Upper lobe of left lung (tissue), 6 donors: ENCODE results near the gene DOK1. TPM values are rescaled to one million over a fixed set of nuclear protein-coding genes. Genes with fewer than 3 reads are reported as not detected.

ENCODE experiments used
- ATAC-seq, 2 donors: fragments of 200-7000 bp; cut with Tn5 transposase; one replicate each; pipeline ENCODE4 v1.9.1; 2022; ENCODE audit warnings: mild to moderate bottlenecking in 2 of 2, moderate library complexity in 2 of 2; ENCODE audit not compliant: low FRiP score in 2 of 2
- DNase-seq, 2 donors: peaks; one replicate each; pipeline ENCODE4 v3.0.0-alpha.2; 2019 to 2020
- H3K27ac ChIP-seq, 4 donors: fragments of 200-600 bp; sonication (generic); one replicate each; pipeline ENCODE4 v1.5.1; 2016 to 2019
- H3K27me3 ChIP-seq, 4 donors: fragments of 200-600 bp; sonication (generic); one replicate each; pipeline ENCODE4 v1.5.1; 2017 to 2019
- H3K36me3 ChIP-seq, 4 donors: fragments of 200-600 bp; sonication (generic); one replicate each; pipeline ENCODE4 v1.5.1; 2016 to 2019
- H3K4me1 ChIP-seq, 4 donors: fragments of 200-600 bp; sonication (generic); one replicate each; pipeline ENCODE4 v1.5.1; 2018 to 2019
- H3K4me3 ChIP-seq, 4 donors: fragments of 200-600 bp; sonication (generic); one replicate each; pipeline ENCODE4 v1.5.1; 2017 to 2019; ENCODE audit warnings: mild to moderate bottlenecking in 2 of 4, moderate library complexity in 1 of 4
- H3K9me3 ChIP-seq, 4 donors: fragments of 200-600 bp; sonication (generic); one replicate each; pipeline ENCODE4 v1.5.1; 2018 to 2019
- EP300 ChIP-seq, 4 donors: sonication (generic); formaldehyde crosslinking; IDR thresholded peaks; one replicate each; pipeline ENCODE4 v1.5.1; 2017; ENCODE audit warnings: antibody characterized with exemption in 4 of 4, control low read depth in 2 of 4
- POLR2A ChIP-seq, 4 donors: fragments of 450-650 bp; IDR thresholded peaks; one replicate each; pipeline ENCODE4 v1.5.1; 2016 to 2017; ENCODE audit warnings: antibody characterized with exemption in 4 of 4, mild to moderate bottlenecking in 2 of 4
- POLR2AphosphoS5 ChIP-seq, 2 donors: sonication (generic); formaldehyde crosslinking; IDR thresholded peaks; one replicate each; pipeline ENCODE4 v1.5.1; 2017; ENCODE audit warnings: antibody characterized with exemption in 2 of 2
- WGBS, 2 donors: methylation state at CpG; one replicate each; pipeline ENCODE4 v1.1.5; 2017 to 2018; 5-methylcytosine and 5-hydroxymethylcytosine counted together
- total RNA-seq, 6 donors: library from RNA; depleted of rRNA in 4 of 6; stranded (reverse); fragments of >200 nt in 4 of 6; gene quantifications; one replicate each; pipeline versions ENCODE4 v1.1.0 to v1.2.1, GENCODE V29; 2016 to 2021
- TF ChIP-seq, protein P1 (sequence below), 6 experiments: fragments of 450-650 bp in 4 of 6; fragments of 200-600 bp in 2 of 6; sonication (generic) in 2 of 6; IDR thresholded peaks; one replicate each; pipeline ENCODE4 v1.5.1; 2016 to 2019; ENCODE audit warnings: antibody characterized with exemption in 6 of 6
- donor health status: DM: no; HTN: no; CAD: no; lungs with moderate emphysema.
- donor health status: DM: no; HTN: yes; CAD: no; lungs with severe emphysema.

DOK1 gene
- total RNA-seq, 6 donors from 2014 or later, result 13.7 to 49.2 (median 38.0) TPM

DNA sequence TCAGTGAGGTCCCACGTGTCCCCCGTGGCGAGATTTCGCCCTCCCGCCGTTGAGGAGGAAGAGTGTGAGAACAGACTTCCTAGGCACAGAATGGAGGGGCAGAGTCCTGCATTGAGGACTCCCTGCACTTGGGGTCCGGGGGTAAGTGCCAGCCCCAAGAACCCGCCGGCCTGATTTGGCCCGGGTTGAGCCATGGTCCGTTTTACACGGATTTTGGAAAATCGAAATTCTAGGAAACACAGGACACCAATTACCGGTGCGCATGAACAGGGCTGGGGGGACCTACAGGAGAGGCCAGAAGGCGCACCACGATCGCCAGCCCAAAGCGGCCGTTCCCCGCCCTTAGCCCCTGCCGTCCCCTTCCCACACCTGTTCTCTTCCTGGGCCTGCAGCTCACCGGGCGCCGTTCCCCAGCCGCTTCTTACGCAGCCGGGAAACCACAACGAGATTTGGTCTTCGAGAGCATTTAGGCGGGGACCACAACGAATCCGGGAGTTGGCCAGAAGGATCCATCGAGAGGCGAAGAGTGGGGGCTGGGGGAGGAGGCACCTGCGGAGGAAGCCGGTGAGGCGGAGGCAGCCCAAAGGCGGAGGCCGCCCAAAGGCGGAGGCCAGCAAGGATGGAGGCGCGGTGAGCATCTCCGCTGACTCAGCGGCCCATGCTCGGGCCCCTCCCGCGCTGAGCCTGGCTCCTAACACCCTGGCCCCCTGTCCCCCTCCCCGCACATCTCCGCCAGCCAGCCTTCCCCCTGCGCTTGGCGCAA lies 40.7 kb upstream of the DOK1 start:
- Histone ChIP-seq H3K36me3 (no peaks in the 10 kb centered on the region), H3K4me1 (peaks cover 25 to 31% (median 29%) of the 10 kb centered on the region in 4 donors), H3K9me3 (no peaks in the 10 kb centered on the region), H3K27ac (no peak overlapping the region), H3K27me3 (peaks cover 6 to 62% (median 44%) of the 10 kb centered on the region in 4 donors), H3K4me3 (peak overlapping the region in 1 of 4 donors; percentile 5)
- peak; percentile 31 to 46 for TF ChIP-seq POLR2AphosphoS5 (IDR thresholded peaks at IDR 0.05)
- TF ChIP-seq EP300 (IDR thresholded peaks at IDR 0.05), result no peak
- ATAC-seq, result no peak
- WGBS, 2 donors, result 9 to 11% methylated on average over 32 to 46 of the region's 52 CpGs
- peak in 1 of 2 donors; percentile 72 for DNase-seq

GRCh38 chr2:74514368-74515270 lies 39.9 kb upstream of the DOK1 start, which contains the start of gene TLX2:
Gene TLX2 (plus strand): TSS chr2:74514450. CDS start chr2:74514807, 357 bp downstream.
- 0 to 5% methylated on average over 2 to 37 of the region's 82 CpGs for WGBS, 2 donors
- DNase-seq, result peak in 1 of 2 donors; percentile 86
- Histone ChIP-seq H3K9me3 (no peaks in the 10 kb centered on the region), H3K27me3 (peaks cover 6 to 62% (median 44%) of the 10 kb centered on the region in 4 donors), H3K27ac (no peak within 1 kb of the TSS), H3K4me1 (peaks cover 25 to 31% (median 29%) of the 10 kb centered on the region in 4 donors), H3K36me3 (no peaks in the 10 kb centered on the region), H3K4me3 (peak within 1 kb of the TSS in 1 of 4 donors; percentile 49)
- no peak for TF ChIP-seq EP300 (IDR thresholded peaks at IDR 0.05)
- TF ChIP-seq POLR2A (IDR thresholded peaks at IDR 0.05), result no peak
- TF ChIP-seq POLR2AphosphoS5 (IDR thresholded peaks at IDR 0.05), result no peak
- TF ChIP-seq, protein P1, sequence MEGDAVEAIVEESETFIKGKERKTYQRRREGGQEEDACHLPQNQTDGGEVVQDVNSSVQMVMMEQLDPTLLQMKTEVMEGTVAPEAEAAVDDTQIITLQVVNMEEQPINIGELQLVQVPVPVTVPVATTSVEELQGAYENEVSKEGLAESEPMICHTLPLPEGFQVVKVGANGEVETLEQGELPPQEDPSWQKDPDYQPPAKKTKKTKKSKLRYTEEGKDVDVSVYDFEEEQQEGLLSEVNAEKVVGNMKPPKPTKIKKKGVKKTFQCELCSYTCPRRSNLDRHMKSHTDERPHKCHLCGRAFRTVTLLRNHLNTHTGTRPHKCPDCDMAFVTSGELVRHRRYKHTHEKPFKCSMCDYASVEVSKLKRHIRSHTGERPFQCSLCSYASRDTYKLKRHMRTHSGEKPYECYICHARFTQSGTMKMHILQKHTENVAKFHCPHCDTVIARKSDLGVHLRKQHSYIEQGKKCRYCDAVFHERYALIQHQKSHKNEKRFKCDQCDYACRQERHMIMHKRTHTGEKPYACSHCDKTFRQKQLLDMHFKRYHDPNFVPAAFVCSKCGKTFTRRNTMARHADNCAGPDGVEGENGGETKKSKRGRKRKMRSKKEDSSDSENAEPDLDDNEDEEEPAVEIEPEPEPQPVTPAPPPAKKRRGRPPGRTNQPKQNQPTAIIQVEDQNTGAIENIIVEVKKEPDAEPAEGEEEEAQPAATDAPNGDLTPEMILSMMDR (IDR thresholded peaks at IDR 0.05), result no peak
- ATAC-seq, result peak in 1 of 2 donors; percentile 9

DNA sequence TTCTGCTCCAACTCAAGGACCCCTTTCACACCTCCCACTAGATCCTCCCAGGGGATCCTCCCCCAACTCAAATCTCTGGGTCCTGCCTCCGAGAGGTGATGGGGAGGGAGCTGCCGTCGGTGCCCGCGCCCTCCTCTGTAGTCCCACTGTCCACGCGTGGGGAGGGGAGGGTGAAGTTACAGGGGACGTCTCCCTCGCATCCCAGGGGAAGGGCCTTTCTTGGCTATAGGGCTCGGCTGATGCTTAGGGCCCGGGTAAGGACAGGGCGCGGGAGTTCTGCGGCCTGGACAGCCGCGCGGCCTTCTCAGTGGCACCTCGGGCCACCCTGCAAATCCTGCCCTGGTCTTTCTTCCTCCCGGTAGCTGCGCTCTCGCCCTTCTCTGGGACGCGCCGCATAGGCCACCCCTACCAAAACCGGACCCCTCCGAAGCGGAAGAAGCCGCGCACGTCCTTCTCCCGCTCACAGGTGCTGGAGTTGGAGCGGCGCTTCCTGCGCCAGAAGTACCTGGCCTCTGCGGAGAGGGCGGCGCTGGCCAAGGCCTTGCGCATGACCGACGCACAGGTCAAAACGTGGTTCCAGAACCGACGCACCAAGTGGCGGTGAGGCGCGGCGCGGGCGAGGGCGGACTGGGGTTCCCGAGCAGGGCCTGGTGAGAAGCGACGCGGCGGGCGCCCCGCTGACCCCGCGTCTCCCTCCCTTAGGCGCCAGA lies 39.1 kb upstream of the DOK1 start:
- H3K4me3 ChIP-seq, result peak overlapping the region in 3 of 4 donors; percentile 36 to 49 (median 47)
- TF ChIP-seq, protein P1 (IDR thresholded peaks at IDR 0.05), result no peak
- TF ChIP-seq EP300 (IDR thresholded peaks at IDR 0.05) (no peak), POLR2AphosphoS5 (IDR thresholded peaks at IDR 0.05) (no peak), POLR2A (IDR thresholded peaks at IDR 0.05) (no peak)
- DNase-seq (peak in 1 of 2 donors; percentile 89), ATAC-seq (peak; percentile 9 to 29)
- WGBS, 2 donors, result 7 to 9% methylated on average over 6 to 29 of the region's 60 CpGs
- H3K9me3 ChIP-seq, result no peaks in the 10 kb centered on the region
- peaks cover 25 to 31% (median 29%) of the 10 kb centered on the region in 4 donors for H3K4me1 ChIP-seq
- no peaks in the 10 kb centered on the region for H3K36me3 ChIP-seq
- no peak overlapping the region for H3K27ac ChIP-seq
- peaks cover 6 to 62% (median 44%) of the 10 kb centered on the region in 4 donors for H3K27me3 ChIP-seq

DNA sequence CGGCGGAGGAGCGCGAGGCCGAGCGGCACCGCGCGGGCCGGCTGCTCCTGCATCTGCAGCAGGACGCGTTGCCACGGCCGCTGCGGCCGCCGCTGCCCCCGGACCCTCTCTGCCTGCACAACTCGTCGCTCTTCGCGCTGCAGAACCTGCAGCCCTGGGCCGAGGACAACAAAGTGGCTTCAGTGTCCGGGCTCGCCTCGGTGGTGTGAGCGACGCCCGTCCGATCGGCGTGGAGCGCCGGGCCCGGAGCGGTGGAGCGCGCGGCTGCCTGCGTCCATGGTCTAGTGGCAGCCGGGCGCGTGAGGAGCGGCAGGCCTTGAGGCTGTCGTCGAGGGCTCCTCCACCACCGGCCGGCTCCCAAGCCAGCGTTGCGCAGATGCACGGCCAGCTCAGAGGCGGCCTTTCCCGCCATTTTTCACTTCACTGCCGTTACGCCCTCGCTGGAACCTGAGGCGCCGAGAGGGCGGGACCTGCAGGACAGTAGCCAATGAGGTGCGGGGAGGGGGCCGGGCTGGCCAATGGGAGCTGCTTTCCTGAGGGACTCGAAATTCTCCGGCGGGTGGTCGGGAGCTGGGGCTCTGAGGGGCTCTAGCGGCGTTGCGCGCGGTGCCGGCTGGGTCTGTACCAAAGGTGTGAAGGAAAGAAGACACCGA lies 38.4 kb upstream of the DOK1 start:
- DNase-seq (peak; percentile 58 to 92), ATAC-seq (peak; percentile 53 to 84)
- Histone ChIP-seq H3K9me3 (no peaks in the 10 kb centered on the region), H3K27me3 (peaks cover 6 to 60% (median 44%) of the 10 kb centered on the region in 4 donors), H3K27ac (no peak overlapping the region), H3K36me3 (no peaks in the 10 kb centered on the region), H3K4me1 (peaks cover 25 to 31% (median 29%) of the 10 kb centered on the region in 4 donors), H3K4me3 (peak overlapping the region in 3 of 4 donors; percentile 36 to 49 (median 47))
- TF ChIP-seq EP300 (IDR thresholded peaks at IDR 0.05), result no peak
- TF ChIP-seq, protein P1 (IDR thresholded peaks at IDR 0.05), result no peak
- TF ChIP-seq POLR2AphosphoS5 (IDR thresholded peaks at IDR 0.05), result no peak
- no peak for TF ChIP-seq POLR2A (IDR thresholded peaks at IDR 0.05)
- WGBS, 2 donors, result 6% methylated on average over 17 to 35 of the region's 72 CpGs
